ENCODE data around the gene CTNS. TPM values are rescaled to one million over a fixed set of nuclear protein-coding genes. Genes with fewer than 3 reads are reported as not detected.

The CTNS gene
- total and polyA plus RNA-seq, 2 of the 13 experiments (the other 11 are each of a cell fraction or from before 2014, with no cell fraction given), result 9.5 to 13.7 TPM

DNA sequence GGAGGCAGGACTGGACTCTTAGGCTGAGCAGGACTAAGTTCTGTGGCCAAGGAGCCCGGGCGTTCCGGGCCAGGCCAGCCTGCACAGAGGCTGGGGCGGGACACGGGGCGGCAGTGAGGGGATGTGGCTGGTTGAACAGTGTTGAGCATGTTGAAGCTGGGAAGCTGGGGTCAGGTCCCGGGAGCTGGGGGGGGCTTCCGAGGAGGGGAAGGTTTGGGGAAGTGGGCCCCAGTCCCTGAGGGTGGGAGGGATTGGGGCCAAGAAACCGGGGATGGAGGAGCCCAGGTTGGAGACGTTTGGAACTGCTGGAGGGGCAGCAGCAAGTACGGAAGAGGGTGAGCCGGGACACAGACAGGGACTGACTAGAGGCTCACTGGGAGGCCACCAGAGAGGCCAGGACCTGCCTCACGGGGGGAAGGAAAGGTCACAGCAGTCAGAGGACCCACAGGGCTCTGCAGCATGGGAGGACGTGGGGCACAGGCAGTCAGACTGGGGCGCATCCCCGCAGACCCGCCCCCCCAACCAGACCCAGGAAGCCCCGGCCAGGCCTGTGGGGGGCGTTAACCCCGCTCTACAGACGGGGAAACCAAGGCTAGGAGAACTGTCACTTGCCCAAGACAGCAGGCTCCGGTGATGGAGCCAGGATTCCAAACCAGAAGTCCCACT lies 22.4 kb downstream of the CTNS start:
- no peak for TF ChIP-seq GLI4 (CRISPR knock-in tag; IDR thresholded peaks at IDR 0.05; ENCODE audit: borderline replicate concordance)
- TF ChIP-seq POLR2A (IDR thresholded peaks at IDR 0.05; ENCODE audit: insufficient read depth in 1 of 2, low read depth in 2 of 2, low read length in 2 of 2), result 0 out of 4 replicates have a peak, but pooled peaks of 1 of the 2 experiments have one; percentile 6
- H3K27ac ChIP-seq (ENCODE audit: extremely low read length, insufficient read depth, low read length), result no peak overlapping the region
- intact Hi-C loops (cut with micrococcal nuclease; ENCODE audit: unreplicated experiment), result no loop called here
- H3K4me3 ChIP-seq (replicated peaks in 1 of 3; ENCODE audit: insufficient read depth in 1 of 3, low read depth in 2 of 3, low read length in 3 of 3), result no peak overlapping the region
- in situ Hi-C loops (cut with HindIII; ENCODE audit: extremely low pct_ligation_motif_present, low pct_unique_long_range_greater_than_20kb), result no loop called here
- no peaks in the 10 kb centered on the region for H3K9me3 ChIP-seq (ENCODE audit: low read length)
- H3K79me2 ChIP-seq (ENCODE audit: insufficient read depth, low read length), result no peaks in the 10 kb centered on the region
- FAIRE-seq, result no peak
- peaks cover 24% of the 10 kb centered on the region for H3K4me1 ChIP-seq (ENCODE audit: insufficient read depth, low read length)
- DNase-seq (ENCODE audit: low spot score), result no peak
- WGBS (ENCODE audit: low lambda C conversion rate), result 87% methylated on average over 15 of the region's 22 CpGs
- no peaks in the 10 kb centered on the region for H4K20me1 ChIP-seq (ENCODE audit: insufficient read depth, low read length)
- CTCF ChIA-PET (ENCODE audit: low intra/inter-chr PET ratio, low total read pairs), result no interaction called here
- BruUV-seq (replicated peaks), result no TSS peak
- POLR2A ChIA-PET, result interaction anchor here (2.1 to 3.4 kb wide), 2 partner anchors 9 to 23 kb away, joined by 6 to 13 read pairs; partner anchors contain the start of genes CTNS and SHPK
- H3K9ac ChIP-seq (ENCODE audit: insufficient read depth, low read depth, low read length), result no peak overlapping the region
- no peak overlapping the region for H2AFZ ChIP-seq (ENCODE audit: low read length)
- H3K27me3 ChIP-seq (ENCODE audit: control insufficient read depth in 1 of 2, insufficient read depth in 2 of 2, low read length in 2 of 2), result no peaks in the 10 kb centered on the region
- H3K36me3 ChIP-seq (replicated peaks in 1 of 2; ENCODE audit: control insufficient read depth in 1 of 2, insufficient read depth in 2 of 2, low read length in 2 of 2), result peaks cover 0 to 1% of the 10 kb centered on the region in 2 experiments; a peak in 3 of 5 replicates
- no peak; the same call in 1 of the 3 replicates for ATAC-seq
- H3K4me2 ChIP-seq (ENCODE audit: low read depth, low read length), result no peak overlapping the region

DNA sequence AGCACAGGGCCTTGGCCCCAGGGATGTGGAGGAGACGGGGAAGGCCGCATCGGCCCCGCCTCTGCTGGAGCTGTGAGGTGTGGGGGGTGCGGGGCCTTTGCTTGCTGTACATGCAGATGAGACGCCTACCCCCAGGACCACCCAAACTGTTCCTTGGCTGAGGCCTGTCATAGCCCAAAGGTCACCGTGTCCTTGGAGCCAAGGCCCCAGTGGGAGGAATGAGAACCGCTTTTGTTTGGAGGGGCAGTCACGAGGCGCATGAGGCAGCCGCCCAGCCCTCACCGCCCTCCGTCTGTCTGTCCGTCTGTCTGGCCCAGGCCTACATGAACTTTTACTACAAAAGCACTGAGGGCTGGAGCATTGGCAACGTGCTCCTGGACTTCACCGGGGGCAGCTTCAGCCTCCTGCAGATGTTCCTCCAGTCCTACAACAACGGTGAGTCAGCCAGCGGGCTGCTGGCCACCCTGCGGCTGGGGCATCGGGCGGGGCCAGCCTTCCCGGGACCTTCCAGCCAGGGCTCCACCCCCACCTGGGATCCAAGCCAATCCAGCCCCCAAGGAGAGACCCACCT lies 23.1 kb downstream of the CTNS start:
- ChIA-PET CTCF (ENCODE audit: low intra/inter-chr PET ratio, low total read pairs) (no interaction called here), POLR2A (interaction anchor here (3.4 kb wide), 1 partner anchor 8 kb away, joined by 13 read pairs; no protein-coding TSS in a partner anchor)
- TF ChIP-seq, protein P1, sequence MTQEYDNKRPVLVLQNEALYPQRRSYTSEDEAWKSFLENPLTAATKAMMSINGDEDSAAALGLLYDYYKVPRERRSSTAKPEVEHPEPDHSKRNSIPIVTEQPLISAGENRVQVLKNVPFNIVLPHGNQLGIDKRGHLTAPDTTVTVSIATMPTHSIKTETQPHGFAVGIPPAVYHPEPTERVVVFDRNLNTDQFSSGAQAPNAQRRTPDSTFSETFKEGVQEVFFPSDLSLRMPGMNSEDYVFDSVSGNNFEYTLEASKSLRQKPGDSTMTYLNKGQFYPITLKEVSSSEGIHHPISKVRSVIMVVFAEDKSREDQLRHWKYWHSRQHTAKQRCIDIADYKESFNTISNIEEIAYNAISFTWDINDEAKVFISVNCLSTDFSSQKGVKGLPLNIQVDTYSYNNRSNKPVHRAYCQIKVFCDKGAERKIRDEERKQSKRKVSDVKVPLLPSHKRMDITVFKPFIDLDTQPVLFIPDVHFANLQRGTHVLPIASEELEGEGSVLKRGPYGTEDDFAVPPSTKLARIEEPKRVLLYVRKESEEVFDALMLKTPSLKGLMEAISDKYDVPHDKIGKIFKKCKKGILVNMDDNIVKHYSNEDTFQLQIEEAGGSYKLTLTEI (CRISPR knock-in tag; conservative IDR thresholded peaks at IDR 0.05), result no peak
- 0 out of 2 replicates have a peak, but pooled peaks have one; percentile 25 for TF ChIP-seq ZBTB38 (CRISPR knock-in tag; IDR thresholded peaks at IDR 0.05)
- H3K27ac ChIP-seq (ENCODE audit: extremely low read length, insufficient read depth, low read length), result no peak overlapping the region
- ATAC-seq, result no peak; the same call in 1 of the 3 replicates
- no peaks in the 10 kb centered on the region for H3K79me2 ChIP-seq (ENCODE audit: insufficient read depth, low read length)
- 75% methylated on average over 7 of the region's 22 CpGs for WGBS (ENCODE audit: low lambda C conversion rate)
- H3K4me3 ChIP-seq (replicated peaks in 1 of 3; ENCODE audit: insufficient read depth in 1 of 3, low read depth in 2 of 3, low read length in 3 of 3), result no peak overlapping the region
- in situ Hi-C loops (cut with HindIII; ENCODE audit: extremely low pct_ligation_motif_present, low pct_unique_long_range_greater_than_20kb) (loop anchor here (10.0 kb wide), 1 partner anchor 615 kb away; no protein-coding TSS in a partner anchor), intact Hi-C loops (cut with micrococcal nuclease; ENCODE audit: unreplicated experiment) (no loop called here)
- no peak for DNase-seq (ENCODE audit: low spot score)
- H3K36me3 ChIP-seq (replicated peaks in 1 of 2; ENCODE audit: control insufficient read depth in 1 of 2, insufficient read depth in 2 of 2, low read length in 2 of 2), result peaks cover 2 to 5% of the 10 kb centered on the region in 2 experiments; a peak in 3 of 5 replicates
- no peak for FAIRE-seq
- BruUV-seq (replicated peaks), result no TSS peak
- H3K27me3 ChIP-seq (ENCODE audit: control insufficient read depth in 1 of 2, insufficient read depth in 2 of 2, low read length in 2 of 2), result no peaks in the 10 kb centered on the region
- no peak overlapping the region for H3K4me2 ChIP-seq (ENCODE audit: low read depth, low read length)
- H4K20me1 ChIP-seq (ENCODE audit: insufficient read depth, low read length), result no peaks in the 10 kb centered on the region
- H3K9ac ChIP-seq (ENCODE audit: insufficient read depth, low read depth, low read length), result no peak overlapping the region
- H3K4me1 ChIP-seq (ENCODE audit: insufficient read depth, low read length), result peaks cover 24% of the 10 kb centered on the region
- H3K9me3 ChIP-seq (ENCODE audit: low read length), result no peaks in the 10 kb centered on the region
- no peak overlapping the region for H2AFZ ChIP-seq (ENCODE audit: low read length)

Data from HepG2 (cell line).